Activated naive CD8-positive, alpha-beta T cell treated with anti-CD3 and anti-CD28 coated beads for 36 hours (primary cell): Measurements from ENCODE around the gene KANTR. TPM values are rescaled to one million over a fixed set of nuclear protein-coding genes. Genes with fewer than 3 reads are reported as not detected.
"Not testable (repeated sequence)": the region's sequence is repeated elsewhere in the genome, so short reads cannot be mapped to it uniquely, and the experiment has no call there.

ENCODE experiments used
- DNase-seq: peaks from one replicate; pipeline ENCODE4 v3.0.0; 2021
- H3K27ac Mint-ChIP-seq: one replicate; pipeline ENCODE4 v1.8.0; 2022; ENCODE audit warnings: mild to moderate bottlenecking, moderate library complexity, mixed read lengths
- H3K27me3 Mint-ChIP-seq: one replicate; pipeline ENCODE4 v1.8.0; 2022; ENCODE audit warnings: mild to moderate bottlenecking, mixed read lengths
- H3K36me3 Mint-ChIP-seq: one replicate; pipeline ENCODE4 v1.8.0; 2021; ENCODE audit warnings: mild to moderate bottlenecking, mixed read lengths
- H3K4me1 Mint-ChIP-seq: one replicate; pipeline ENCODE4 v1.8.0; 2021; ENCODE audit warnings: mixed read lengths
- H3K4me3 Mint-ChIP-seq: one replicate; pipeline ENCODE4 v1.8.0; 2022; ENCODE audit warnings: mild to moderate bottlenecking, moderate library complexity, mixed read lengths
- H3K9me3 Mint-ChIP-seq: one replicate; pipeline ENCODE4 v1.8.0; 2022; ENCODE audit warnings: mixed read lengths
- total RNA-seq, 2 experiments: library from RNA; stranded (reverse); gene quantifications; one replicate each; pipeline ENCODE4 v1.2.3, GENCODE V29; 2021

KANTR gene
- total RNA-seq, 2 experiments from 2014 or later: 6.3 to 6.4 TPM

GRCh38 chrX:53155512-53156206, 61.7 kb downstream of the KANTR start:
- Mint-ChIP-seq H3K27ac (no peak overlapping the region), H3K27me3 (no peaks in the 10 kb centered on the region), H3K9me3 (no peaks in the 10 kb centered on the region), H3K4me1 (no peaks in the 10 kb centered on the region), H3K4me3 (no peak overlapping the region), H3K36me3 (no peaks in the 10 kb centered on the region)
- DNase-seq: no peak

- DNase-seq: no peak
- Mint-ChIP-seq H3K4me3 (no peak overlapping the region), H3K4me1 (no peaks in the 10 kb centered on the region), H3K27me3 (no peaks in the 10 kb centered on the region), H3K36me3 (no peaks in the 10 kb centered on the region), H3K27ac (no peak overlapping the region), H3K9me3 (no peaks in the 10 kb centered on the region)
Measured at GRCh38 chrX:53156207-53156596, 62.3 kb downstream of the KANTR start.

GRCh38 chrX:53159184-53159583, 65.2 kb downstream of the KANTR start:
- no peaks in the 10 kb centered on the region for H3K36me3 Mint-ChIP-seq
- no peak overlapping the region for H3K27ac Mint-ChIP-seq
- no peaks in the 10 kb centered on the region for H3K9me3 Mint-ChIP-seq
- H3K27me3 Mint-ChIP-seq: no peaks in the 10 kb centered on the region
- H3K4me1 Mint-ChIP-seq: no peaks in the 10 kb centered on the region
- no peak for DNase-seq
- H3K4me3 Mint-ChIP-seq: no peak overlapping the region

- no peak overlapping the region for H3K4me3 Mint-ChIP-seq
- H3K4me1 Mint-ChIP-seq: no peaks in the 10 kb centered on the region
- no peaks in the 10 kb centered on the region for H3K27me3 Mint-ChIP-seq
- H3K36me3 Mint-ChIP-seq: no peaks in the 10 kb centered on the region
- no peaks in the 10 kb centered on the region for H3K9me3 Mint-ChIP-seq
- DNase-seq: no peak
- H3K27ac Mint-ChIP-seq: no peak overlapping the region
Measured at GRCh38 chrX:53160297-53160983, 66.5 kb downstream of the KANTR start.

GRCh38 chrX:53163436-53163835, 69.5 kb downstream of the KANTR start:
- Mint-ChIP-seq H3K9me3 (no peaks in the 10 kb centered on the region), H3K36me3 (no peaks in the 10 kb centered on the region), H3K4me1 (no peaks in the 10 kb centered on the region), H3K27me3 (no peaks in the 10 kb centered on the region), H3K27ac (no peak overlapping the region), H3K4me3 (no peak overlapping the region)
- no peak for DNase-seq

- H3K36me3 Mint-ChIP-seq, H3K27ac Mint-ChIP-seq, DNase-seq, H3K9me3 Mint-ChIP-seq, H3K4me3 Mint-ChIP-seq, H3K4me1 Mint-ChIP-seq, H3K27me3 Mint-ChIP-seq: not testable (repeated sequence)
Measured at GRCh38 chrX:53164566-53164965, 70.6 kb downstream of the KANTR start.

- DNase-seq: no peak
- Mint-ChIP-seq H3K27ac (no peak overlapping the region), H3K4me3 (no peak overlapping the region), H3K36me3 (no peaks in the 10 kb centered on the region), H3K27me3 (no peaks in the 10 kb centered on the region), H3K4me1 (no peaks in the 10 kb centered on the region), H3K9me3 (no peaks in the 10 kb centered on the region)
Measured at GRCh38 chrX:53166103-53166502, 72.2 kb downstream of the KANTR start.

- no peak overlapping the region for H3K27ac Mint-ChIP-seq
- peaks cover 7% of the 10 kb centered on the region for H3K36me3 Mint-ChIP-seq
Measured at GRCh38 chrX:53171356-53171755, 77.4 kb downstream of the KANTR start.

More at GRCh38 chrX:53171356-53171755, 77.4 kb downstream of the KANTR start:
- H3K27me3 Mint-ChIP-seq: no peaks in the 10 kb centered on the region
- H3K4me1 Mint-ChIP-seq: no peaks in the 10 kb centered on the region
- no peak overlapping the region for H3K4me3 Mint-ChIP-seq
- H3K9me3 Mint-ChIP-seq: peaks cover 5% of the 10 kb centered on the region
- no peak for DNase-seq

Other genes starting within 250 kb of the KANTR start
- not detected for gene XAGE3, start 226.1 kb upstream of the KANTR start, total RNA-seq
- gene FAM156B, start 196.8 kb upstream of the KANTR start, total RNA-seq: 10 to 100 TPM; 15.8 to 17.0 TPM
- gene FAM156A, start 135.6 kb upstream of the KANTR start, total RNA-seq: 10 to 100 TPM; 22.7 to 23.7 TPM
- gene GPR173, start 45.4 kb upstream of the KANTR start, total RNA-seq: under 1 TPM; 0.56 to 0.64 TPM
- gene TSPYL2, start 11.8 kb upstream of the KANTR start, total RNA-seq: 10 to 100 TPM; 46.7 to 52.7 TPM
- gene KDM5C, start 131.1 kb downstream of the KANTR start, total RNA-seq: 10 to 100 TPM; 78.1 to 78.4 TPM
- gene IQSEC2, start 187.4 kb downstream of the KANTR start, total RNA-seq: under 1 TPM; 0.20 to 0.21 TPM